ENCODE measurements around the gene CCDC92B.

The CCDC92B gene

DNA sequence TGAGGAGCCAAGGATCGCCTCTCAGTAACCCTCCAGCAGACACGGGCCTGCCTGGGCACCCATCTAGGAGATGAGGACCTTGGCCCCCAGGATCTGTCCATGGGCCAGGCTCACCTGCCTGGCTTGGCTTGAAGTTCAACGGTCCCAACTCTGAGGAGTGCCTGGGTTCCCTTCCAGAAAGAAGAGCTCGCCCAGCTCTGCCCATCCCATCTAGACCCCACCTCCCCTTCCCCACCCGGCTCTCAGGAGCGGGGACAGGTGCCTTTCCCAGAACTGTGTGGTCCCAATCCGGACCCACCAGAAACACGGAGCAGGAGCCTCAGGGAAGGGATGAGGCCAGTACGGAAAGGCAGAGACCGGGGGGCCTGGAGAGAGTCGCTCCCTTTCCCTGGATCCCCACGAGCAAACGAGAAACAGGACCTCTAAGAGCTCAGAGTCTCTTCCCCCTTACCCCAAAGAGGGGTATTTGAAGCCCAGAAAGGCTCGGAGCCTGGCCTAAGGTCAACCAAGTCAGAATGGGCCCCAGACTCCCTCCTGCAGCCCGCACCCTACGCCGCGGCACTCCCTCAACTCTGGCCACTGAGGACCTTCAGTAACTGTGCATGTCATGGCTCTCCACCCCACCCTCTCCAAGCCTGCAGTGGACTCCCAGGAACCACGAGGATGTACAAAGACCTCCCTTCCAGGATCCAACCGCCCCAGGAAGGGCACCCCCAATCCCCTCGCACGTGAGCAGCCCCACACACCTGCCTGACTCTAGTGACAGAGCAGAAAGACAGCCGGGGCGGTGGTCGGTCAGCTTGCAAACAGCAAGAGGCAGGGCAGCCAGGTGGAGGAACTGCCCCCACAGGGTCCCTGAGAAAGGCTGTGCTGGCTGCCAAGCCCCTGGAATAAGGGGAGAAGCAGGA is 43.3 kb downstream of the CCDC92B start:
- Histone ChIP-seq H3K27me3 (ENCODE audit: insufficient read depth, low read length) (no peaks in the 10 kb centered on the region), H3F3A (ENCODE audit: insufficient read depth, low read length) (no peaks in the 10 kb centered on the region), H3K4me2 (ENCODE audit: low read length) (no peak overlapping the region), H2AFZ (ENCODE audit: low read length) (no peak overlapping the region), H3K36me3 (ENCODE audit: insufficient read depth, low read length) (peaks cover 43% of the 10 kb centered on the region), H3K79me2 (ENCODE audit: insufficient read depth, low read length) (peaks cover 60% of the 10 kb centered on the region), H3K27ac (ENCODE audit: low read depth, low read length, poor library complexity, severe bottlenecking) (no peak overlapping the region), H3K9ac (ENCODE audit: low read length) (no peak overlapping the region), H3K9me3 (ENCODE audit: low read length) (no peaks in the 10 kb centered on the region), H3K4me3 (ENCODE audit: low read depth, low read length, poor library complexity, severe bottlenecking) (no peak overlapping the region), H3K4me1 (ENCODE audit: insufficient read depth, low read length, severe bottlenecking) (peaks cover 30% of the 10 kb centered on the region), H3K9me2 (ENCODE audit: low read depth, low read length) (no peaks in the 10 kb centered on the region), H4K20me1 (ENCODE audit: insufficient read depth, low read length) (no peaks in the 10 kb centered on the region)
- TF ChIP-seq EZH2 (IDR thresholded peaks at IDR 0.05; ENCODE audit: borderline replicate concordance, low read length) (no peak), CTCF (IDR thresholded peaks at IDR 0.05; ENCODE audit: low read length) (no peak)

DNA sequence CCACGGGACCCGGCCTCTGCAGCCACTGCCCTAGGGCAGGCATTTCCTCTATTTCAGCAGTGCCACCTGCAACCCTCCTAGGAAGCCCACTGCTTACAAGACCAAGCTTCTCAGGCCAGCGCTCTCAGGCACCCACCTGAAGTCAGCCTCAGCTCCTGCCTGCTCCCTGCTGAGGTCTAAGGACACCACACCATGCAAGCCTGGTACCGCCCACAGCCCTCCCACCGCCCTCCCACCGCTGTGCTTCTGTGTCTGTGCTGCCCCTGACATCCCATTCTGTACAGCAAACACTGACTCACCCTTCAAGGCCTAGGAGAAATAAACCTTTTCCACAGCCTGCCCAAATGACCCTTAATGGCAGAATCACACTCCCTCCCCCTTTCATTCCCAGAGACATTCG is 44.2 kb downstream of the CCDC92B start:
- H3K79me2 ChIP-seq (ENCODE audit: insufficient read depth, low read length): peaks cover 51% of the 10 kb centered on the region
- no peak overlapping the region for H3K4me2 ChIP-seq (ENCODE audit: low read length)
- H3K9ac ChIP-seq (ENCODE audit: low read length): no peak overlapping the region
- H3K9me3 ChIP-seq (ENCODE audit: low read length): no peaks in the 10 kb centered on the region
- H3K9me2 ChIP-seq (ENCODE audit: low read depth, low read length): no peaks in the 10 kb centered on the region
- no peaks in the 10 kb centered on the region for H3K27me3 ChIP-seq (ENCODE audit: insufficient read depth, low read length)
- no peak overlapping the region for H3K4me3 ChIP-seq (ENCODE audit: low read depth, low read length, poor library complexity, severe bottlenecking)
- H3F3A ChIP-seq (ENCODE audit: insufficient read depth, low read length): no peaks in the 10 kb centered on the region
- H2AFZ ChIP-seq (ENCODE audit: low read length): no peak overlapping the region
- TF ChIP-seq EZH2 (IDR thresholded peaks at IDR 0.05; ENCODE audit: borderline replicate concordance, low read length) (no peak), CTCF (IDR thresholded peaks at IDR 0.05; ENCODE audit: low read length) (no peak)
- no peak overlapping the region for H3K27ac ChIP-seq (ENCODE audit: low read depth, low read length, poor library complexity, severe bottlenecking)
- H3K4me1 ChIP-seq (ENCODE audit: insufficient read depth, low read length, severe bottlenecking): peaks cover 26% of the 10 kb centered on the region
- H4K20me1 ChIP-seq (ENCODE audit: insufficient read depth, low read length): no peaks in the 10 kb centered on the region
- H3K36me3 ChIP-seq (ENCODE audit: insufficient read depth, low read length): peaks cover 51% of the 10 kb centered on the region

- no peak overlapping the region for H3K4me2 ChIP-seq (ENCODE audit: low read length)
- no peak overlapping the region for H3K9ac ChIP-seq (ENCODE audit: low read length)
- TF ChIP-seq CTCF (IDR thresholded peaks at IDR 0.05; ENCODE audit: low read length) (no peak), EZH2 (IDR thresholded peaks at IDR 0.05; ENCODE audit: borderline replicate concordance, low read length) (no peak)
- no peaks in the 10 kb centered on the region for H3K27me3 ChIP-seq (ENCODE audit: insufficient read depth, low read length)
- no peak overlapping the region for H2AFZ ChIP-seq (ENCODE audit: low read length)
- no peaks in the 10 kb centered on the region for H3K9me2 ChIP-seq (ENCODE audit: low read depth, low read length)
- H3K27ac ChIP-seq (ENCODE audit: low read depth, low read length, poor library complexity, severe bottlenecking): no peak overlapping the region
- no peaks in the 10 kb centered on the region for H3F3A ChIP-seq (ENCODE audit: insufficient read depth, low read length)
- H3K9me3 ChIP-seq (ENCODE audit: low read length): no peaks in the 10 kb centered on the region
- H3K4me1 ChIP-seq (ENCODE audit: insufficient read depth, low read length, severe bottlenecking): peaks cover 22% of the 10 kb centered on the region
- H4K20me1 ChIP-seq (ENCODE audit: insufficient read depth, low read length): no peaks in the 10 kb centered on the region
- H3K79me2 ChIP-seq (ENCODE audit: insufficient read depth, low read length): peaks cover 47% of the 10 kb centered on the region
- peaks cover 55% of the 10 kb centered on the region for H3K36me3 ChIP-seq (ENCODE audit: insufficient read depth, low read length)
- no peak overlapping the region for H3K4me3 ChIP-seq (ENCODE audit: low read depth, low read length, poor library complexity, severe bottlenecking)
These were observed 44.6 kb downstream of the CCDC92B start for GRCh38 chr17:2704890-2705248.
